Coronary artery (tissue), 2 donors: ENCODE results near the gene CST1.
"Not testable (repeated sequence)": the region's sequence is repeated elsewhere in the genome, so short reads cannot be mapped to it uniquely, and the experiment has no call there.

Experiments used
- DNase-seq: peaks from one replicate; pipeline ENCODE4 v3.0.0-alpha.2; 2017; ENCODE audit warnings: low spot score
- H3K27ac ChIP-seq, 2 donors: fragments of 200-600 bp; sonication (generic); one replicate each; pipeline ENCODE4 v1.5.1; 2016 to 2019
- H3K4me3 ChIP-seq: fragments of 200-600 bp; sonication (generic); 2 replicates; pipeline ENCODE4 v1.5.1; 2016; ENCODE audit warnings: mild to moderate bottlenecking, moderate library complexity
- TF ChIP-seq, protein P1 (sequence below): fragments of 200-600 bp; sonication (generic); IDR thresholded peaks from one replicate; pipeline ENCODE4 v1.5.1; 2019; ENCODE audit warnings: antibody characterized with exemption

Gene CST1, protein sequence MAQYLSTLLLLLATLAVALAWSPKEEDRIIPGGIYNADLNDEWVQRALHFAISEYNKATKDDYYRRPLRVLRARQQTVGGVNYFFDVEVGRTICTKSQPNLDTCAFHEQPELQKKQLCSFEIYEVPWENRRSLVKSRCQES

DNA sequence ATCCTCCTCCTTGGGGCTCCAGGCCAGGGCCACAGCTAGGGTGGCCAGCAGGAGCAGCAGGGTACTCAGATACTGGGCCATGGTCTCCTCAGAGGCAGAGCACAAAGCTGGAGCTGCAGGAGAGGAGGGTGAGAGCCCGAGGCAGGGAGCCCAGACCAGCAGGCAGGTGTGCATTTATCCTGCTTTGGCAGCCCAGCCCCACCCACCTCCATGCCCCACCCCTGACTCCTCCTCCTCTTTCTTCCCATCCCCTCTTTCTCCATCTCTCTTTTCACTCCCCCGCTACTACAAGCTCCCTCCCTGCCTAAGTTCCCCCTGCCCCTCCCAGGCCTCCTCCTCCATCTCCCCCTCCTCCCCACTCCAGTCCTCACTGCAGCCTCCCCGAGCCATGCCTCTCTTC, at the start of gene CST1:
Gene CST1, minus strand, starts transcription at position 150 of the 400 bp plus-strand sequence. Its CDS starts 69 bp downstream, at position 81.
- not testable (repeated sequence) for DNase-seq, H3K27ac ChIP-seq, H3K4me3 ChIP-seq

DNA sequence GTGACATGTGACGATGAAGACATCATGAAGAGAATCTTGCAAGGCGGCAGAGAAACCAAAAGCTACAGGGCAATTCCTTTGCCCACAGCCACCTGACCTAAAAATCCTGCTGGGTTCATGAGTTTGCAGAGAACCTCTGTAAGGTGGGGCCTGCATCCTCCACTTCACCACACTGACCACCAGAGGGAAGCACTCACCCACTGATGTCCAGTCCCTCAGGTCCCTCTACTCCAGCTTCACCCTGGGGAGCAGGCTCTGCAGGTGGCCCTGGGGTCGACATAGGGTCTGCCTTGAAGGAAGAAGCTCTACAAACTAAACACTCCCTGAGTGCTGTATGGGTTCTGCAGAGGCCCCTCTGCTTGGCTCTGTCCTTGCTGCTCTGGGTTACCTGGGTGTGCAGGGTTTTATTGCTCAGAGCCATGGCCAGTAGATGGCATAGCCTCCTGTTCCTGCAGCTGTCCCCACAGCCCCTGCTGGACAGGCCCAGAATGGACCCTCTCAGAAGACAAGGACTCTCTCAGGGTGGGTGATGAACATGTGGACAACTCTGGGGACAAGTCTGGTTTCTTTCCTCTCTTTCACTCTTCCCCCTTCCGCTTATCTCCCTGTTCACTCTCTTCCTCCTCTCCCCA, 48.6 kb upstream of the CST1 start:
- DNase-seq, H3K4me3 ChIP-seq, H3K27ac ChIP-seq: not testable (repeated sequence)

DNA sequence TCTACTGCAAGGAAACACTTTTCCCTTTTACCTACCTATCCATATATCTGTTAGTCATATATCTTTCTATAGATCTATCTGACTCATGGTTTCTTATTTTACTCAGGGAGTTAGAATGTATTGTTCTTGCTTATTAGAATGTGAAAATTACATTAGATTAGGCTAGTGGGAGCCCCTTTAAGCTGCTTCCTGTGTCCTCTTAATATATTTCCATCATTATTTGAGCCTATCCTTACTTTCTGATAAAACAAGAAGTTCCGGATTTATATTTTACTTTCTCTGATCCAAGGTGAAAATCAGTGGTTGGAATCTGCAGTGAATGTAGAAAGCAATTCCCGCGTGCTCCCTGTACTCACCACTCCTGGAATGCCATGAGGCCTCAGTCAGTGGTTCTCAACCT, 44.8 kb upstream of the CST1 start:
- H3K27ac ChIP-seq: no peak overlapping the region
- TF ChIP-seq, protein P1, sequence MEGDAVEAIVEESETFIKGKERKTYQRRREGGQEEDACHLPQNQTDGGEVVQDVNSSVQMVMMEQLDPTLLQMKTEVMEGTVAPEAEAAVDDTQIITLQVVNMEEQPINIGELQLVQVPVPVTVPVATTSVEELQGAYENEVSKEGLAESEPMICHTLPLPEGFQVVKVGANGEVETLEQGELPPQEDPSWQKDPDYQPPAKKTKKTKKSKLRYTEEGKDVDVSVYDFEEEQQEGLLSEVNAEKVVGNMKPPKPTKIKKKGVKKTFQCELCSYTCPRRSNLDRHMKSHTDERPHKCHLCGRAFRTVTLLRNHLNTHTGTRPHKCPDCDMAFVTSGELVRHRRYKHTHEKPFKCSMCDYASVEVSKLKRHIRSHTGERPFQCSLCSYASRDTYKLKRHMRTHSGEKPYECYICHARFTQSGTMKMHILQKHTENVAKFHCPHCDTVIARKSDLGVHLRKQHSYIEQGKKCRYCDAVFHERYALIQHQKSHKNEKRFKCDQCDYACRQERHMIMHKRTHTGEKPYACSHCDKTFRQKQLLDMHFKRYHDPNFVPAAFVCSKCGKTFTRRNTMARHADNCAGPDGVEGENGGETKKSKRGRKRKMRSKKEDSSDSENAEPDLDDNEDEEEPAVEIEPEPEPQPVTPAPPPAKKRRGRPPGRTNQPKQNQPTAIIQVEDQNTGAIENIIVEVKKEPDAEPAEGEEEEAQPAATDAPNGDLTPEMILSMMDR: no peak
- no peak overlapping the region for H3K4me3 ChIP-seq
- no peak for DNase-seq

DNA sequence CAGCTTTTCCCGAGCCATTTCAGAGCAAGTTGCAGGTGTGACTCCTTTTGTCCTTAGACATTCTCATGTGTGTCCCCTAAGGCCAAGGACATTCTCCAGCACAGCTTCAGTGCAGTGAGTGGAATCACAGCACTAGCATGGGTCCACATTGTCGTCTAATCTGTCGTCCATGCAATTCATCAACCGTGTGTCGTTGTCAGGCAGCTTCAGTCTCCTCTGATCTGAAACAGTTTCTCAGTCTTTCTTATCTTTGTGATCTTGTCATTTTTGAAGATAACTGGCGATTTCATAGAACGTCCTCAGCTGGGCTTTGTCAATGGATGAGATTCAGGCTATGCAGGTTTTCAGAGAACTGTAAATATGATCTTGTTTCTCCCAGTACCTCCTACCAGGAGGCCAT, 44.1 kb upstream of the CST1 start:
- TF ChIP-seq, protein P1: no peak
- DNase-seq: no peak
- Histone ChIP-seq H3K4me3 (no peak overlapping the region), H3K27ac (no peak overlapping the region)

DNA sequence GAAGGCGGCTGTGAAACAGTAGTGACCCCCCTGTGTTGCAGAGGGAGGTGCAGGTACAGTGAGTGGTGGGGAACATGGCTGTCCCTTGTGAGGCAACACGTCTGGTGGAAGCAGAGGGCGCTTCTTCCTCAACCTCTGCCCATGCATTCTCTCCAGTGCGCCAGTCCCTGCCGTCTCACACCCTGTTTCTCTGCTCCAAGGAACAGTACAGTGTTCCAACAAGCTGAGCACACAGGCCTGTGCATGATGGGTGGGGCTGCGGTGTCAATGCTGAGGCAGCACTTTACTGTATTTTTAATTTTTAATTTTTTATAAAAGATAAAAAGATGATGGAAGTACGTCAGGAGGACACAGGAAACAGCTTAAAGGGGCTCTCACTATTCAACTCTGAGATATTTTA, 43.3 kb upstream of the CST1 start:
- DNase-seq: no peak
- Histone ChIP-seq H3K27ac (no peak overlapping the region), H3K4me3 (no peak overlapping the region)
- TF ChIP-seq, protein P1: no peak

DNA sequence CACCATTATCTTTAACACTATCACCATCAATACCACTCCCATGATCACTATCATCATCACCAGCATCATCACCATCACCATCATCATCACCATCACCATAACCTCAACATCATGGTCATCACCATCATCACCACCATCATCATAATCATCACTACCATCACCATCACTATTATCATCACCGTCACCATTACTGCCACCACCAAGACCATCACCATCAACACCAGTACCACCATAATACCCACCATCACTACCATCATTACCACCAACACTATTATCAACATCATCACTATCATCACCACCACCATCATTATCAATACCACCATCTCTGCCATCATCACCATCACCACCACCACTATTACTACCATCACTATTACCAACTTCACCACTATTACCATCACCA, 32.7 kb upstream of the CST1 start:
- no peak overlapping the region for H3K27ac ChIP-seq
- H3K4me3 ChIP-seq: no peak overlapping the region
- TF ChIP-seq, protein P1: no peak
- DNase-seq: no peak

DNA sequence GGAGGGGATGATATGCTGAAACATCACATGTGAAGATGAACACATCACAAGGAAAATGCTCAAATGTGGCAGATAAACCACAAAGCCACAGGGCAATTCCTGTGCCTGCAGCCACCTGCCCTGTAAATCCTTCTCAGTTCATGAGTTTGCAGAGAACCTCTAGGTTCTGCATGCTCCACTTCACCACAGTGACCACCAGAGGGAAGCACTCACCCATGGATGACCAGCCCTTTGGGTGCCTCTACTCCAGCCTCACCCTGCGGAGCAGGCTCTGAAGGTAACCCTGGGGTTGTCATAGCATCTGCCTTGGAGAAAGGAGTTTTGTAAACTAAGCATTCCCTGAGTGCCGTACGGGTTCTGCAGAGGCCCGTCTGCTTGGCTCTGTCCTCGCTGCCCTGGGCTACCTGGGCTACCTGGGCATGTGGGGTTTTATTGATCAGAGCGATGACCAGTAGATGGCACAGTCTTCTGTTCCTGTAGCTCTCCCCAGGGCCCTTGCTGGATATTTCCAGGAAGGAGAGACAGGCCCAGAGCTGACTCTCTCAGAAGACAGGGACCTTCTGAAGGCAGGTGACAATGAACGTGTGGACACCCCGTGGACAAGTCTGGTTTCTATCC, 31.7 kb upstream of the CST1 start:
- Histone ChIP-seq H3K4me3 (no peak overlapping the region), H3K27ac (no peak overlapping the region)
- TF ChIP-seq, protein P1: no peak
- DNase-seq: no peak

DNA sequence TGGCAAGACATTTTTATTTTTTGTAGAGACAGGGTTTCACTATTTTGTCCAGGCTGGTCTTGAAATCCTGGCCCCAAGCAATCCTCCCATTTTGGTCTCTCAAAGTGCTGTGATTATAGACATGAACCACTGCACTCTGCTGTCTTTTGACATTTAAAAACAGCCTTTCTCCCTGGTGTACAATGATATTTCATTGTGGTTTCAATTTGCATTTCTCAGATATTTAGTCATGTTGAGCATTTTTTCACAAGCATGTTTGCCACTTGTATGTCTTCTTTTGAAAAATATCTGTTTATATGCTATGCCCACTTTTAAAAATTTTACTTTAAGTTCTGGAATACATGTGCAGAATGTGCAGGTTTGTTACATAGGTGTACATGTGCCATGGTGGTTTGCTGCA, 27.9 kb upstream of the CST1 start:
- H3K27ac ChIP-seq, DNase-seq, H3K4me3 ChIP-seq: not testable (repeated sequence)

DNA sequence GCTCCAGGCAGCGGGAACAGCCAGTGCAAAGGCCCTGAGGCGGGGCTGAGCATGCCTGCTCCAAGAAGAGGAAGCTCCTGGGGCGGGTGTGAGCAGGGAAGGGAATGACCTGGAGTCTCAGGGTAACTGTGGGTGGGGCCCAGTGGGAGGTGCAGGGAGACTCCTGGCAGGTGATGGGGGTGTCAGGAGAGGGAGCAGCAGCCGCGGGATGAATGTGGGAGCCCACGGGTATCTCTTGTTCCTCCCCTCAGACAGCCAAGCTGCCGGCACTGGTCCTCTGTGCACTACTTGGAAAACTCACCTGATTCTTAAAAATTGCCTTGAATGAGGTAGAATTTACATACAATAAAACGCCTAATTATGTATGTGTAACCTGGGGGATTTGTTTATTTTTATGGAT, 26.6 kb upstream of the CST1 start:
- not testable (repeated sequence) for DNase-seq, H3K27ac ChIP-seq, H3K4me3 ChIP-seq
